Activated CD4-positive, alpha-beta T cell treated with anti-CD3 and anti-CD28 coated beads, Interleukin-2, Interleukin-6, amounts not matched to agents 100 ng/mL and 50 ng/mL, durations not matched to agents 16 hours and 8 hours (primary cell): ENCODE data around the gene SLC7A6OS.
A peak's percentile ranks its signal among the peaks of the same experiment; 100 is the strongest.

ENCODE experiments used
- DNase-seq: peaks from one replicate; pipeline ENCODE4 v3.0.0-alpha.2; 2020

The SLC7A6OS gene

GRCh38 chr16:68343137-68343536 lies 32.4 kb upstream of the SLC7A6OS start:
- no peak for DNase-seq

GRCh38 chr16:68342620-68343019 lies 31.9 kb upstream of the SLC7A6OS start:
- no peak for DNase-seq

GRCh38 chr16:68339214-68339613 lies 28.5 kb upstream of the SLC7A6OS start:
- DNase-seq, result no peak

DNA sequence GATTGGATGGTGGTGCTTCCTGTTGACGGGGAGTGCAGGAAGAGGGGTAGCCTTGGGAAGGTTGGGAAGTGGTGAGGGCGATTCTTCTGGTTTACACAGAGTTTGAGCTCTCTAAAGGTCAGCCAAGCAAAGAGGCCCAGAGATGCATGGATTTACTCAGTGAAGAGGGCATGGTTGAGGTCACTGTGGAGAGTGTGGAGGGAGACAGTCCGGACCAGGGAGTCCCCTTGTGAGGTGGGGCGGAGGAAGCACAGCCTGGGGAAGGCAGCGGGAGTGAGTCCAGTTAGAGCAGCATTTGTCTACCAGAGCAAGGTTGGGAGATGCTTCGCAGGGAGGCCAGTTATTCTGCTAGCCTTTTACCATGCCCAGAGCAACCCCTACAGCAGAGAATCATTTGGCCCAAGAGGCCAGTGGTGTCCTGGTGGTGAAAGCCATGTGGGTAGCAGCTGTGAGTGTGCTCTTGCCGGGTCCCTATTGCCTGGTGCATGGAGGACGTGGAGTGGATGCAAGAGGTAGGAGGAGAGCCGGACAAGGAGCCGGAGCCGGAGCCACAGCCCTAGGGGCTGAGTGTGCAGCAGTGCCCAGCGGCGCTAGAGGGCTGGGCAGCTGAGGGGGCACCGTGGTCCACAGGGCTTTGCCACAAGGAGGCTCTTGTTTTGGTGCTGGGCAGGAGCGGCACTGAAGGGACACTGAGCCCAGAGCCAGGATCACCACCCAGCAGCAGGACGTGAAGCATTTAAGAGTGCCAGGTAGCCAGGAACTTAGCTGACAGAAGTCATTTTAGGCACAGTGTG lies 27.8 kb upstream of the SLC7A6OS start:
- no peak for DNase-seq

DNA sequence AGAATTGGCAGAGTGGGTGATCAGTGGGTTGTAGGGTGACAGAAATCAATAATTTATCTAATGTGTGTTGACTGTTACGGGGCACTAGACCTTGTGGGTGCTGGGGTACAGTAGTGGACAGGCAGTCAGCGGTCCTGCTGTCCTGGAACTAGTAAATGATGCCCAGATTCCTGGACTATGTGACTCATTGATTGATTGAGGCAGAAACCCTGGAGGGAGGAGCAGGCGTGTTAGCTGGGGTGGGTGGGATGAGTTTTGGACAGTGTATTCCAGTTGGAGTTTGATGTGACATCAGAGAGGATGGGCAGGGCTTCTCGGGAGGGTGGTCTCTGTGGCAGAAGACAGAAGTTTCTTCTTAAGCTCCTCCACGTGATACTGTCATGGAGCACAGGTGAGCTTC lies 24.4 kb upstream of the SLC7A6OS start:
- no peak for DNase-seq

- DNase-seq, result peak; percentile 8
Observed at GRCh38 chr16:68332411-68333121, 21.8 kb upstream of the SLC7A6OS start.

DNA sequence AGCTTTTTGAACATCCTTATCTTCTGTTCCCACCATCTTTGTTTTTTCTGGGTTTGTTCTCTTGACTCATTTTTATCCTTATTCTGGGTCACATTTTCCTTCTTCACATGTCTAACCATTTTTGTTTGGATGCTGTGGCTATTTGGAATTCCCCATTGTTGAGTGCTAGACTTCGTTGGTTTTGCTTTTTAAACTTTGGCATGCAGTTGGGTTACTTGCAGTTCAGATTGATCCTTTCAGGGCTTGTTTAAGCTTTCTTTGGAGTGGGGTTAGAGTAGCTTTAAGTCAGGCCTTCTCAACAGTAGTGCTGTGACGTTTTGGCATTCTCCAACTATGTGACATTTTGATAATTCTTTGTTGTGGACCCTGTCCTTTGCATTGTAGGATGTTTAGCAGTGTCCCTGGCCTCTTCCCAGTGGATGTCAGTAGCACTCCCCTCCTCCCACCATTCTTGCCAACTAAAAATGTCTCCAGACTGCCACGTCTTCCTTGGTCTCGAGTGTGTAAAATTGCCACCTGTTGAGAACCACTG lies 21.2 kb upstream of the SLC7A6OS start:
- DNase-seq, result no peak

- no peak for DNase-seq
Observed at GRCh38 chr16:68328860-68329390, 18.2 kb upstream of the SLC7A6OS start.

- DNase-seq, result peak; percentile 84
Observed at GRCh38 chr16:68328151-68328859, 17.6 kb upstream of the SLC7A6OS start.

DNA sequence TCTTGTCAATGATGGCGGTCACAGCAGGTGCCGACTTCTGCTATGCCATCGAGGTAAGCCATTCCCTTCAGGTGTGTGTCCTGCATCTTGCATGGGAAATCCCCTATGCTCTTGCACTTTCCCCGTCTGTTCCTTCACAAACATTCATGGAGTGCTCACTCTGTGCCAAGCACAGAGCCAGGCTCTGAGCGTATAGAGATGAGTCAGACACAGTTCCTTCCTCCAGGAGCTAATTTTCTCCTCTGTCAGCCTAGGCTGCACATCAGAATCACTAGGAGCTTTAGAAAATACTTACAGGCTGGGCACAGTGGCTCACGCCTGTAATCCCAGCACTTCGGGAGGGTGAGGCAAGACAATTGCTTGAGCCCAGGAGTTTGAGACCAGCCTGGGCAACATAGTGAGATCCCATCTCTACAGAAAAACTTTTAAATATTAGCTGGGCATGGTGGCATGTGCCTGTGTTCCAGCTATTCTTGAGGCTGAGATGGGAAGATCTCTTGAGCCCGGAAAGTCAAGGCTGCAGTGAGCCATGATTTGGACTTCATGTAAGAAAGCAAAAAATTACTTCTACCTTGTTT lies 14.1 kb upstream of the SLC7A6OS start:
- DNase-seq, result no peak

DNA sequence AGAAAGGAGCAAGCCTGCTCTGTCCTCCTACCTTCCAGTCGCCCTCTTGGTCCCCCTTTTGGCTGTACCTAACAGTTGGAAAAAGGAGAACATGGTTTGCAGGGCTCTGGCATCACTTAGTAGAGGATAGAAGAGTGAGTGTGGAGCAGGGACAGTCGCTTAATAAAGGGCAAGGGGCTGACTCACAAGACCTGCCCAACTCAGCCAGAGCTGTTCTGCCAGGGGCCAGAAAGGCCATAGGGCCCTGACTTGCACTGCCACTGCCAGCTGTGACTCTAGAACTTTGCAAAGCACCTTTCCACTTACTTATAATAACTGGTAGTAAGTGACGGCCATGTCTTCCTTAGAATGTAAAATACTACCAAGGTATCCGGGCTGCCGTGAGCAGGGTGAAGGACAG lies 13.6 kb upstream of the SLC7A6OS start:
- no peak for DNase-seq

- DNase-seq, result peak; percentile 55
Observed at GRCh38 chr16:68319185-68319908, 8.6 kb upstream of the SLC7A6OS start.

GRCh38 chr16:68313116-68313515 lies 2.4 kb upstream of the SLC7A6OS start:
- DNase-seq, result no peak

GRCh38 chr16:68310437-68310773 lies 341 bp downstream of the SLC7A6OS start:
- no peak for DNase-seq

- DNase-seq, result peak; percentile 39
Observed at GRCh38 chr16:68309799-68310198, 947 bp downstream of the SLC7A6OS start.

GRCh38 chr16:68306633-68307032 lies 4.1 kb downstream of the SLC7A6OS start:
- DNase-seq, result no peak

- DNase-seq, result no peak
Observed at GRCh38 chr16:68300734-68301459, 9.8 kb downstream of the SLC7A6OS start.

DNA sequence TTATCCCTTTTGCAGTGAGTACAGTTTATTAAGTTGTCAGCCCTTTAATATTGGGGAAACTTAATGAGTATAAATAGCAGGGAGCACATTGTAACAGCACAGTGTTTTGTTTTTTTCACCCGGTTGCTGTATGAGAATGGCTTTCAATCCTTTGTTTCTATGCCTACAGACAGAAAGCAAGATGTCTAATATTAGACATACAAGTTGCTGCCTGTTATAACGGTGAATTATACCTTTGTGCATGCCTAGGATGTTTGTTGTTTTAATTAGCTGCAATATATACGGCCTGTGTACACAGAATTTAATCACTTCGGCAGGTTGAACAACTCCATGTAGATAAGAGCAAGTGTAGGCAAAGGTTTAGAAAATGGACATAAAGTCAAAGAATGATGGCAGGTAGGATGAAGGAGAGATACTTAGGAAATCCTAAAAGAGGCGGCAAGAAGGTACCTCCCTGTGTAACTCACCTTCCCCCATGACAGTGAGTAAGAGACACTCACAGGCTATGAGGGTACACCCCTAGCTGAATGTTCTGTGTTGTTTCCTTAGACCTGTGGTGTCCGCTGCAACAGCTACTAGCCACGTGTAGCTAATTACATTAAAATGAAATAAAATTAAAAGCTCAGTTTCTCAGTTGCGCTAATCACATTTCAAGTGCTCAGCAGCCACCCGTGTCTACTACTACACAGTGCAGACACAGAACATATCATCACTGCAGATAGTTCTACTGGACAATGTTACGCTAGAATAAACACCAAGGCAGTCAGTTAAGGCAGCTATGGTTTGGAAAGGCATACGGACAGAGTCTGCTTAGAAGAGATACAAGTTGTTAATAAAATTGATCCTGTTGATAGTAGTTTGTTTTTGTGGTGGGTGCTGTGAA lies 10.9 kb downstream of the SLC7A6OS start:
- no peak for DNase-seq

DNA sequence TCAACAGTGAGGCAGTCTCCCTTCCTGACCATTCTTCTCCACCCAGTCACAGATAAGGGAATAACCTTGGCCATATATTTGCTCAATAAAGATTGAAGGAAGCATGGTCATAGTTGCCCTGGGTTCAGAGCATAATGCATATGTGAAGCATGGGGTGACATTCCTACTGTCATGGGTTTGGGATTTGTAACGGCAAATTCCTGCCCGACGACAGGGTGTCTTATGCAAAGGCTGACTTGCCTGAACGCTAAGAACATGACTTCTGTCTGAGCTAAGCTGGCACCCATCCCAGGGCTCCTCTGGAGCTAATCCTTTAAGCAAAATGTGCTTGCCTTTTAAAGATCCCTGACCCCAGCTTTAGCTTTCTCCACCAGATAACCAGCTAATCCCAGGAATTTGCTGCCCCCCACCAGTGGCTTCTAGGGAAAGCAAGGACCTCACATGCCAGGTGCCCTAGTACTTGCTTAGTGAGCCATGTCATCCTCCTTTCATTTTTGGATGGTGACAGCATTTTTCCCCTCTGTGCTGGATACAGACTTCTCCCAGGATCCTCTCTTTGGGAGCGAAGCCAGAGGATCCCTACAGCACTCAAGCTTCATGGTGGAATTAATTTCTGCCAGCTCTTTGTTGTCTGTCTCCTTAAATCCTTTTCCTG lies 11.7 kb downstream of the SLC7A6OS start:
- no peak for DNase-seq

- DNase-seq, result no peak
Observed at GRCh38 chr16:68298312-68298711, 12.4 kb downstream of the SLC7A6OS start.
